Astrocyte of the spinal cord (primary cell): ENCODE measurements around the gene TWF1.

ENCODE experiments used
- DNase-seq: peaks from one replicate; pipeline ENCODE4 v3.0.0; 2011; ENCODE audit warnings: low read depth, low spot score
- H3K4me3 ChIP-seq: 2 replicates; pipeline ENCODE4 v1.5.1; 2011; ENCODE audit warnings: low read depth, mild to moderate bottlenecking, low read length, moderate library complexity
- CTCF ChIP-seq: IDR thresholded peaks from 2 replicates; pipeline ENCODE4 v1.5.1; 2012; ENCODE audit warnings: low read depth, mild to moderate bottlenecking, low read length, inconsistent platforms
- in situ Hi-C: cut with HindIII; loops from 2 replicates; pipeline ENCODE4 v1.10.0; 2017; ENCODE audit warnings: low sequenced_read_pairs

TWF1 gene

DNA sequence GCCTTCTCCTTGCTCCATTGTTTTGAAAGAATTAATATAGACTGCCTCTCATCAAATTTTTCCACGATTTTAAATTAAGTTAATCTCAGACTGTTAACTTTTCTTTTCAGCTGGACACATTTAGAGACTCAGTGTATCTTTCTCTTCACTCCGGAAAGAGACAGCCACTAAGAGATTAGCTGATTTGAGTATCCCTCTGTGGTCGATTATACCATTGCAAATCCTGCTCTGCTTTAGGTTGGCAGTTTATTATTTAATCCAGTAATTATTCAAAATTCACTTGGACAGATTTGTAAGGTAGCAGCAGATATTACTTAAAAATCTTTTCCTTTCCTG lies 588 bp upstream of the TWF1 start:
- peak overlapping the region; percentile 88 for H3K4me3 ChIP-seq
- DNase-seq = no peak
- in situ Hi-C loops = no loop called here
- TF ChIP-seq CTCF = no peak

DNA sequence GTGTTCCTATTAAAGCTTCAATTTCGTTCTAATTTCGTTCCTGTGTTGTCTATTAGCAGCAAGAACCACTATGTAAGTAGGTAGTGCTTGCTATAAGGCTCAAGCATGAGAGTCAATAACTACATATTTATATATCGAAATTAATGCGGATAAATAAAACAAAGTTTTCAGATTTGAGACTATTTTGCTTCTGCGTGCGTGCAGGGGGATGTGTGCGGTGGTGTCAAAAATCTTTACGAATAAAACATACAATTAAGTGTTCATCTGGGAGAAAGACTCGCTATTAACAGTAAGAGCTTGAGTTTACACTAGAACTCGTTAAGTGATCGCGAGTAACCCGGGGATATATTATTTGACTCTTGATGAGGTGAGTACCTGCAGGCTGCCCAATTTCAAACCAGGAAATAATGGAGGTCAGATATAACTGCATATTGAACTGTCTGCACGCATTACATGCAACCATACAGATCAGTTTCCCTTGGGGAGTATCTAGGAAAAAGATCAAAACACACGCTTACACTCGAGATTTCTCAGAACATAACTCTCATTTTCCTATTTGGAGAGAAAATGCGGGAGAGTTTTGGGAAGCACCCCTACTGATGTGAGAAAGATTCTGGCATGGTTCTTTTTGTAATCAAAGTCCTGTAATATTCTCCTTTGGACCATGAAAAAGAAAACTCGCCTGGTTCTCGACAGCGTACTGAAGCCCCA lies 813 bp downstream of the TWF1 start:
- no peak for TF ChIP-seq CTCF
- DNase-seq = peak; percentile 22
- in situ Hi-C loops = no loop called here
- H3K4me3 ChIP-seq = peak overlapping the region; percentile 88

DNA sequence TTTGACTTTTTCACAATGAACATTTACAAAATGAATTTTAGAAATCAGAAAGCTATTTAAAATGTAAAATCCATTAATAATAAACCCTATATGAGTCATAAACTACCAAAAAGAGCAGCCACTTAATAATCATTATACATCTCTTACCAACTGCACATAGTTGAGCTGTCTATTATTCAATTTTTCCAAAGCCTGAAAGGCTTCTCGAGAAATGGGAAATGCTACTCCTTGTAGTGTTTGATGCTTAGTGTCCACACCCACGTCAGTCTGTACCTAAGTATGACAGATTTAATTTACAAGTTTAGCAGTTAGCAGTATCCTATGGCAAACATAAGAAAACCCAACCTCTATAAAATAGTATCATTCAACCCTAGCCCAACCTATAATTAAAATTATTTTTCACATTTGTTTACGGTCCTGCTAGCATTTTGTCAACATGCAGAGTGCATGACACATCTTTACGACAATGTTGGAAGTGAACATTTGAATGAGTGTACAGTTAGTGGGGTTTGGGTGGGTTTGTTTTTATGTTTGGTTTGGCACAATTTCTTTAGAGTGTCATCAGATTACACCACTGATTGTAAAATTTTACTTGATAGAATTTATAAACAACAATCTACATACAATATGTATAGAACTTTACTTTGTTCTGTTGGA lies 8.4 kb downstream of the TWF1 start:
- DNase-seq = no peak
- no peak overlapping the region for H3K4me3 ChIP-seq
- no peak for TF ChIP-seq CTCF
- in situ Hi-C loops = no loop called here

- no peak for DNase-seq
- H3K4me3 ChIP-seq = no peak overlapping the region
- in situ Hi-C loops = no loop called here
- no peak for TF ChIP-seq CTCF
Observed at GRCh38 chr12:43795716-43796280, 10.3 kb downstream of the TWF1 start.

GRCh38 chr12:43789941-43790340 lies 16.2 kb downstream of the TWF1 start:
- H3K4me3 ChIP-seq = no peak overlapping the region
- TF ChIP-seq CTCF = no peak
- DNase-seq = peak; percentile 48
- in situ Hi-C loops = no loop called here

- no peak for DNase-seq
- in situ Hi-C loops = no loop called here
- TF ChIP-seq CTCF = no peak
- no peak overlapping the region for H3K4me3 ChIP-seq
Observed at GRCh38 chr12:43786899-43787693, 19.0 kb downstream of the TWF1 start.
